GM12878 (cell line): ENCODE data around the gene PSMD11. TPM values are rescaled to one million over a fixed set of nuclear protein-coding genes. Genes with fewer than 3 reads are reported as not detected.

ENCODE experiments used
- ATAC-seq: fragments of 200-7000 bp; cut with Tn5 transposase; 3 replicates; pipeline ENCODE4 v1.9.1; 2020; ENCODE audit warnings: mild to moderate bottlenecking, moderate library complexity
- BruUV-seq: library from RNA; stranded (reverse); fragments of 400-500 nt; replicated peaks from 2 replicates; lab custom pipeline; 2021; lab: Mats Ljungman, UMichigan
- CTCF ChIA-PET: fragments of 300-600 bp; sonication (Branson Sonifier 250); formaldehyde crosslinking; extraction: SDS; loops from one replicate; lab custom pipeline; 2021; ENCODE audit warnings: inconsistent platforms; lab: Yijun Ruan, JAX
- POLR2A ChIA-PET: fragments of 350-600 bp; formaldehyde crosslinking; extraction: SDS; loops from one replicate; lab custom pipeline; 2021; ENCODE audit warnings: inconsistent platforms; lab: Charles Lee
- RAD21 ChIA-PET: fragments of 300-600 bp; sonication (Branson Sonifier 250); formaldehyde crosslinking; loops from one replicate; lab custom pipeline; 2023; ENCODE audit warnings: antibody characterized with exemption; ENCODE audit not compliant: unreplicated experiment; lab: Charles Lee
- SMC1A ChIA-PET: fragments of 300-600 bp; sonication (Branson Sonifier 250); formaldehyde crosslinking; loops from one replicate; lab custom pipeline; 2023; ENCODE audit not compliant: unreplicated experiment, uncharacterized antibody; lab: Charles Lee
- DNase-seq: peaks from one replicate; pipeline ENCODE4 v3.0.0-alpha.2; 2011; ENCODE audit warnings: low read depth, low spot score
- FAIRE-seq: peaks from 3 replicates; lab custom pipeline; 2011; peaks lifted over from hg19 to GRCh38; lab: Jason Lieb, UNC
- H2AFZ ChIP-seq: 2 replicates; pipeline ENCODE4 v1.6.0; 2011; ENCODE audit warnings: low read depth, low read length, control low read depth; ENCODE audit not compliant: control insufficient read depth
- H3K27ac ChIP-seq: 2 replicates; pipeline ENCODE4 v1.5.1; 2011; ENCODE audit warnings: control low read depth; ENCODE audit not compliant: control insufficient read depth, insufficient read depth
- H3K27me3 ChIP-seq, 2 experiments: replicated peaks in 1 of 2; 2 replicates each; pipeline versions ENCODE4 v1.6.0 to v1.6.1; 2011; ENCODE audit warnings: low read length in 1 of 2; ENCODE audit not compliant: control insufficient read depth in 2 of 2, insufficient read depth in 2 of 2
- H3K36me3 ChIP-seq, 2 experiments: 2 replicates each; pipeline ENCODE4 v1.5.1; 2011; ENCODE audit warnings: low read length in 1 of 2; ENCODE audit not compliant: control insufficient read depth in 2 of 2, insufficient read depth in 2 of 2
- H3K4me1 ChIP-seq: 2 replicates; pipeline ENCODE4 v1.6.1; 2011; ENCODE audit warnings: mild to moderate bottlenecking, low read length, moderate library complexity, mixed read lengths; ENCODE audit not compliant: control insufficient read depth, insufficient read depth
- H3K4me2 ChIP-seq: 2 replicates; pipeline ENCODE4 v1.6.0; 2011; ENCODE audit warnings: control low read depth; ENCODE audit not compliant: control insufficient read depth, insufficient read depth
- H3K4me3 ChIP-seq: fragments of 200-600 bp; sonication (generic); 2 replicates; pipeline ENCODE4 v1.5.1; 2016
- H3K79me2 ChIP-seq: 2 replicates; pipeline ENCODE4 v1.6.0; 2011; ENCODE audit warnings: low read length; ENCODE audit not compliant: control insufficient read depth, insufficient read depth
- H3K9ac ChIP-seq: 2 replicates; pipeline ENCODE4 v1.8.0; 2011; ENCODE audit warnings: low read length, control low read depth, mixed read lengths; ENCODE audit not compliant: control insufficient read depth, insufficient read depth
- H3K9me3 ChIP-seq: replicated peaks from 3 replicates; pipeline ENCODE4 v1.5.1; 2011; ENCODE audit warnings: mild to moderate bottlenecking, low read length; ENCODE audit not compliant: control insufficient read depth, insufficient read depth
- H4K20me1 ChIP-seq: 2 replicates; pipeline ENCODE4 v1.6.0; 2011; ENCODE audit not compliant: control insufficient read depth, insufficient read depth
- BHLHE40 ChIP-seq, 2 experiments: fragments of 450-650 bp in 1 of 2; IDR thresholded peaks; 2 replicates each; pipeline ENCODE4 v1.6.1; 2011 to 2017; ENCODE audit warnings: low read depth in 2 of 2, borderline replicate concordance in 1 of 2, improper control_type of control experiment in 1 of 2, low read length in 1 of 2, mild to moderate bottlenecking in 1 of 2
- DPF2 ChIP-seq: fragments of 450-650 bp; IDR thresholded peaks from 2 replicates; pipeline ENCODE4 v1.6.1; 2017; ENCODE audit warnings: mild to moderate bottlenecking
- MXI1 ChIP-seq: fragments of 150-350 bp; IDR thresholded peaks from 2 replicates; pipeline ENCODE4 v1.6.1; 2011; ENCODE audit warnings: low read depth, mild to moderate bottlenecking, inconsistent platforms, low read length, improper control_type of control experiment
- PML ChIP-seq: IDR thresholded peaks from 2 replicates; pipeline ENCODE4 v1.6.1; 2012; ENCODE audit warnings: low read length, inconsistent platforms
- POLR2A ChIP-seq: IDR thresholded peaks from 2 replicates; pipeline ENCODE4 v1.6.1; 2011; ENCODE audit warnings: low read depth, mild to moderate bottlenecking, low read length
- POLR2AphosphoS2 ChIP-seq: IDR thresholded peaks from 2 replicates; pipeline ENCODE4 v1.6.1; 2011; ENCODE audit warnings: low read depth, mild to moderate bottlenecking, low read length, improper control_type of control experiment, moderate library complexity
- RAD21 ChIP-seq: IDR thresholded peaks from 2 replicates; pipeline ENCODE4 v1.6.1; 2011; ENCODE audit warnings: mild to moderate bottlenecking, low read depth, low read length, moderate library complexity; ENCODE audit not compliant: insufficient read depth
- RBBP5 ChIP-seq: fragments of 200-600 bp; sonication (generic); conservative IDR thresholded peaks from 2 replicates; pipeline ENCODE4 v1.6.1; 2016
- SMAD1 ChIP-seq: fragments of 450-650 bp; IDR thresholded peaks from 2 replicates; pipeline ENCODE4 v1.6.1; 2018; ENCODE audit warnings: mild to moderate bottlenecking, low read depth; ENCODE audit not compliant: partially characterized antibody
- SMC3 ChIP-seq: IDR thresholded peaks from 2 replicates; pipeline ENCODE4 v1.6.1; 2011; ENCODE audit warnings: low read length, improper control_type of control experiment, borderline replicate concordance
- whole genome bisulfite sequencing: methylation state at CpG from one replicate; pipeline ENCODE4 v1.1.6; 2016; ENCODE audit warnings: low lambda C conversion rate; ENCODE audit not compliant: insufficient replicate concordance, insufficient coverage; ENCODE audit errors: missing lambda C conversion rate; 5-methylcytosine and 5-hydroxymethylcytosine counted together
- in situ Hi-C: fragments of 300-500 bp; cut with MboI; formaldehyde crosslinking; loops from 9 replicates; pipeline ENCODE4 v1.14.3; 2018; ENCODE audit warnings: mixed read lengths
- intact Hi-C: fragments of 100-400 bp; cut with micrococcal nuclease; formaldehyde crosslinking; loops from one replicate; pipeline ENCODE4 v1.14.2; 2022; ENCODE audit not compliant: unreplicated experiment
- polyA plus RNA-seq, 11 experiments: library from polyadenylated mRNA; depleted of rRNA in 4 of 11; unstranded in 6 of 11; stranded (reverse) in 5 of 11; fragments of >200 nt; fragmentation: Nextera tagmentation in 4 of 11; fragmentation: Illumina TruSeq in 1 of 11; extraction: Ambion mirVana in 4 of 11; extraction: Trizol in 1 of 11; gene quantifications; 1 replicate in 1 of 11; 2 replicates in 10 of 11; pipeline versions ENCODE4 v1.2.1 to v1.2.3, GENCODE V29; 2011 to 2016; ENCODE audit warnings: inconsistent platforms in 2 of 11, missing spikeins in 2 of 11, low read depth in 1 of 11
- total RNA-seq, 4 experiments: library from RNA; depleted of rRNA in 3 of 4; stranded (reverse); fragments of >200 nt in 3 of 4; fragmentation: Illumina TruSeq in 1 of 4; extraction: Trizol in 1 of 4; gene quantifications; 2 replicates each; pipeline versions ENCODE4 v1.2.1 to v1.2.3, GENCODE V29; 2013 to 2021
- TF ChIP-seq, protein P1 (sequence below): fragments of 450-650 bp; IDR thresholded peaks from 2 replicates; pipeline ENCODE4 v1.6.1; 2017; ENCODE audit warnings: mild to moderate bottlenecking, moderate library complexity
- TF ChIP-seq, protein P2 (sequence below): fragments of 450-650 bp; IDR thresholded peaks from 2 replicates; pipeline ENCODE4 v1.6.1; 2018; ENCODE audit warnings: borderline replicate concordance, mild to moderate bottlenecking; ENCODE audit not compliant: partially characterized antibody
- TF ChIP-seq, protein P3 (sequence below): fragments of 450-650 bp; formaldehyde crosslinking; IDR thresholded peaks from 2 replicates; pipeline ENCODE4 v1.4.0; 2020; ENCODE audit warnings: mild to moderate bottlenecking, moderate library complexity

PSMD11 gene
- total and polyA plus RNA-seq, 10 of the 15 experiments (the other 5 are each of a cell fraction or from before 2014, with no cell fraction given), result 84.1 to 319 (median 120) TPM

DNA sequence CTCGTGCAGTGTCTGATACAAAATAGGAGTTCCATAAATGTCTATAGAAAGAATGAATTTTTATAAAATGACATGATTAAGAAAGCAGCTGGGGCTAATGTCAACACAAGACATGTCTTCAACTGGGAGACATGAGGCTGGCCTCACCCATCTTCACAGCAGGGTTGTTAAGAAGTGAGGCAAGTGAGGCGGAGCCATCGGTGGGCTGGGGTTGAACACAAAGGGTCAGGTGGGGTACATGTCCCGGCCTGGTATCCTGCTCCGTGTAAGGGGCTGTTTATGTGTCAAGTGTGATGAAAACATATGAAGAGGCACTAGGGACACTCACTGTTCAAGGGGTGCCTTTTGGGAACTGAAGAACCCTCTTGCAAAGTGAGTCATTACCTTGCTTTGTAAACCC is 64.6 kb downstream of the PSMD11 start:
- H2AFZ ChIP-seq, result no peak overlapping the region
- WGBS, result 69% methylated on average over 5 of the region's 5 CpGs
- SMC1A ChIA-PET, result interaction anchor here (0.8 to 13.7 kb wide), 4 partner anchors 16 to 60 kb away, joined by 3 to 286 read pairs (median 4); partner anchors contain the start of gene CDK5R1
- H3K36me3 ChIP-seq, result no peaks in the 10 kb centered on the region; a peak in 1 of 4 replicates
- intact Hi-C loops, result no loop called here
- DNase-seq (no peak), FAIRE-seq (no peak), ATAC-seq (no peak)
- H3K27me3 ChIP-seq, result no peaks in the 10 kb centered on the region
- H3K9ac ChIP-seq, result no peak overlapping the region
- CTCF ChIA-PET, result interaction anchor here (1.0 to 1.6 kb wide), 2 partner anchors 8 to 46 kb away, joined by 3 to 5 read pairs; no protein-coding TSS in a partner anchor
- in situ Hi-C loops, result no loop called here
- no peaks in the 10 kb centered on the region for H3K79me2 ChIP-seq
- no TSS peak for BruUV-seq
- no peaks in the 10 kb centered on the region for H4K20me1 ChIP-seq
- POLR2A ChIA-PET, result interaction anchor here (1.5 to 18.8 kb wide), 2 partner anchors 12 to 18 kb away, joined by 3 to 308 read pairs; partner anchors contain the start of gene CDK5R1
- H3K9me3 ChIP-seq, result no peaks in the 10 kb centered on the region
- H3K4me1 ChIP-seq, result peaks cover 15% of the 10 kb centered on the region
- H3K4me2 ChIP-seq, result no peak overlapping the region
- RAD21 ChIA-PET, result interaction anchor here (1.7 to 19.5 kb wide), 2 partner anchors 15 to 18 kb away, joined by 6 to 543 read pairs; partner anchors contain the start of gene CDK5R1
- no peak overlapping the region for H3K4me3 ChIP-seq
- no peak overlapping the region for H3K27ac ChIP-seq
- TF ChIP-seq, protein P1, sequence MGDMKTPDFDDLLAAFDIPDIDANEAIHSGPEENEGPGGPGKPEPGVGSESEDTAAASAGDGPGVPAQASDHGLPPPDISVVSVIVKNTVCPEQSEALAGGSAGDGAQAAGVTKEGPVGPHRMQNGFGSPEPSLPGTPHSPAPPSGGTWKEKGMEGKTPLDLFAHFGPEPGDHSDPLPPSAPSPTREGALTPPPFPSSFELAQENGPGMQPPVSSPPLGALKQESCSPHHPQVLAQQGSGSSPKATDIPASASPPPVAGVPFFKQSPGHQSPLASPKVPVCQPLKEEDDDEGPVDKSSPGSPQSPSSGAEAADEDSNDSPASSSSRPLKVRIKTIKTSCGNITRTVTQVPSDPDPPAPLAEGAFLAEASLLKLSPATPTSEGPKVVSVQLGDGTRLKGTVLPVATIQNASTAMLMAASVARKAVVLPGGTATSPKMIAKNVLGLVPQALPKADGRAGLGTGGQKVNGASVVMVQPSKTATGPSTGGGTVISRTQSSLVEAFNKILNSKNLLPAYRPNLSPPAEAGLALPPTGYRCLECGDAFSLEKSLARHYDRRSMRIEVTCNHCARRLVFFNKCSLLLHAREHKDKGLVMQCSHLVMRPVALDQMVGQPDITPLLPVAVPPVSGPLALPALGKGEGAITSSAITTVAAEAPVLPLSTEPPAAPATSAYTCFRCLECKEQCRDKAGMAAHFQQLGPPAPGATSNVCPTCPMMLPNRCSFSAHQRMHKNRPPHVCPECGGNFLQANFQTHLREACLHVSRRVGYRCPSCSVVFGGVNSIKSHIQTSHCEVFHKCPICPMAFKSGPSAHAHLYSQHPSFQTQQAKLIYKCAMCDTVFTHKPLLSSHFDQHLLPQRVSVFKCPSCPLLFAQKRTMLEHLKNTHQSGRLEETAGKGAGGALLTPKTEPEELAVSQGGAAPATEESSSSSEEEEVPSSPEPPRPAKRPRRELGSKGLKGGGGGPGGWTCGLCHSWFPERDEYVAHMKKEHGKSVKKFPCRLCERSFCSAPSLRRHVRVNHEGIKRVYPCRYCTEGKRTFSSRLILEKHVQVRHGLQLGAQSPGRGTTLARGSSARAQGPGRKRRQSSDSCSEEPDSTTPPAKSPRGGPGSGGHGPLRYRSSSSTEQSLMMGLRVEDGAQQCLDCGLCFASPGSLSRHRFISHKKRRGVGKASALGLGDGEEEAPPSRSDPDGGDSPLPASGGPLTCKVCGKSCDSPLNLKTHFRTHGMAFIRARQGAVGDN, result no peak
- no peak for TF ChIP-seq RAD21
- no peak for TF ChIP-seq POLR2AphosphoS2
- TF ChIP-seq BHLHE40 (IDR thresholded peaks at IDR 0.05; ENCODE audit: borderline replicate concordance in 1 of 2, low read depth in 2 of 2, low read length in 1 of 2), result no peak
- TF ChIP-seq SMC3, result no peak
- TF ChIP-seq, protein P2, sequence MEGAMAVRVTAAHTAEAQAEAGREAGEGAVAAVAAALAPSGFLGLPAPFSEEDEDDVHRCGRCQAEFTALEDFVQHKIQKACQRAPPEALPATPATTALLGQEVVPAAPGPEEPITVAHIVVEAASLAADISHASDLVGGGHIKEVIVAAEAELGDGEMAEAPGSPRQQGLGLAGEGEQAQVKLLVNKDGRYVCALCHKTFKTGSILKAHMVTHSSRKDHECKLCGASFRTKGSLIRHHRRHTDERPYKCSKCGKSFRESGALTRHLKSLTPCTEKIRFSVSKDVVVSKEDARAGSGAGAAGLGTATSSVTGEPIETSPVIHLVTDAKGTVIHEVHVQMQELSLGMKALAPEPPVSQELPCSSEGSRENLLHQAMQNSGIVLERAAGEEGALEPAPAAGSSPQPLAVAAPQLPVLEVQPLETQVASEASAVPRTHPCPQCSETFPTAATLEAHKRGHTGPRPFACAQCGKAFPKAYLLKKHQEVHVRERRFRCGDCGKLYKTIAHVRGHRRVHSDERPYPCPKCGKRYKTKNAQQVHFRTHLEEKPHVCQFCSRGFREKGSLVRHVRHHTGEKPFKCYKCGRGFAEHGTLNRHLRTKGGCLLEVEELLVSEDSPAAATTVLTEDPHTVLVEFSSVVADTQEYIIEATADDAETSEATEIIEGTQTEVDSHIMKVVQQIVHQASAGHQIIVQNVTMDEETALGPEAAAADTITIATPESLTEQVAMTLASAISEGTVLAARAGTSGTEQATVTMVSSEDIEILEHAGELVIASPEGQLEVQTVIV, result no peak
- no peak for TF ChIP-seq MXI1
- no peak for TF ChIP-seq RBBP5
- no peak for TF ChIP-seq PML
- TF ChIP-seq POLR2A, result no peak
- no peak for TF ChIP-seq SMAD1
- TF ChIP-seq DPF2, result no peak
- TF ChIP-seq, protein P3, sequence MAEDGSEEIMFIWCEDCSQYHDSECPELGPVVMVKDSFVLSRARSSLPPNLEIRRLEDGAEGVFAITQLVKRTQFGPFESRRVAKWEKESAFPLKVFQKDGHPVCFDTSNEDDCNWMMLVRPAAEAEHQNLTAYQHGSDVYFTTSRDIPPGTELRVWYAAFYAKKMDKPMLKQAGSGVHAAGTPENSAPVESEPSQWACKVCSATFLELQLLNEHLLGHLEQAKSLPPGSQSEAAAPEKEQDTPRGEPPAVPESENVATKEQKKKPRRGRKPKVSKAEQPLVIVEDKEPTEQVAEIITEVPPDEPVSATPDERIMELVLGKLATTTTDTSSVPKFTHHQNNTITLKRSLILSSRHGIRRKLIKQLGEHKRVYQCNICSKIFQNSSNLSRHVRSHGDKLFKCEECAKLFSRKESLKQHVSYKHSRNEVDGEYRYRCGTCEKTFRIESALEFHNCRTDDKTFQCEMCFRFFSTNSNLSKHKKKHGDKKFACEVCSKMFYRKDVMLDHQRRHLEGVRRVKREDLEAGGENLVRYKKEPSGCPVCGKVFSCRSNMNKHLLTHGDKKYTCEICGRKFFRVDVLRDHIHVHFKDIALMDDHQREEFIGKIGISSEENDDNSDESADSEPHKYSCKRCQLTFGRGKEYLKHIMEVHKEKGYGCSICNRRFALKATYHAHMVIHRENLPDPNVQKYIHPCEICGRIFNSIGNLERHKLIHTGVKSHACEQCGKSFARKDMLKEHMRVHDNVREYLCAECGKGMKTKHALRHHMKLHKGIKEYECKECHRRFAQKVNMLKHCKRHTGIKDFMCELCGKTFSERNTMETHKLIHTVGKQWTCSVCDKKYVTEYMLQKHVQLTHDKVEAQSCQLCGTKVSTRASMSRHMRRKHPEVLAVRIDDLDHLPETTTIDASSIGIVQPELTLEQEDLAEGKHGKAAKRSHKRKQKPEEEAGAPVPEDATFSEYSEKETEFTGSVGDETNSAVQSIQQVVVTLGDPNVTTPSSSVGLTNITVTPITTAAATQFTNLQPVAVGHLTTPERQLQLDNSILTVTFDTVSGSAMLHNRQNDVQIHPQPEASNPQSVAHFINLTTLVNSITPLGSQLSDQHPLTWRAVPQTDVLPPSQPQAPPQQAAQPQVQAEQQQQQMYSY (CRISPR knock-in tag), result no peak
